ENCODE measurements around the gene ST3GAL5.

The ST3GAL5 gene

DNA sequence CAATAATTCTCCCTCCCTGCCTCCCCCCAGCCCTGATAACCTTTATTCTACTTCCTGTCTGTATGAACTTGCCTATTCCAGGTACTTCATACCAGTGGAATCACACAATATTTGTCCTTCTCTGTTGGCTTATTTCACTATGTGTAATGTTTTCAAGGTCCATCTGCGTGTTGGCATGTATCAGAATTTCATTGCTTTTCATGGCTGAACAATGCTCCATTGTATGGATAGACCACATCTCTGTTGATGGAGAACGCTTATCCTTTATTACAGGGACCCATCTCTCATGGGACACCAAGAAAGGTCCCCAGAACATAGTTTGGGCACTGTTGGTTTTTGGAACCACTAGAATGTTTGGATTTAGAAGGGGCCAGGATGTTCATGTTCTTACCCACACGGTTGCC is 94.8 kb downstream of the ST3GAL5 start:
- Histone ChIP-seq H3K27ac (ENCODE audit: low read length) (no peak overlapping the region), H3K27me3 (ENCODE audit: control insufficient read depth in 1 of 2, insufficient read depth in 2 of 2, low read length in 2 of 2) (no peaks in the 10 kb centered on the region), H3K4me1 (ENCODE audit: control insufficient read depth, insufficient read depth, low read length) (peaks cover 53% of the 10 kb centered on the region), H3K4me3 (ENCODE audit: low read length in 2 of 2) (no peak overlapping the region), H3K9me3 (ENCODE audit: control insufficient read depth in 2 of 2, low read length in 2 of 2) (no peaks in the 10 kb centered on the region), H3K36me3 (ENCODE audit: control insufficient read depth in 2 of 2, insufficient read depth in 2 of 2, low read length in 2 of 2) (no peaks in the 10 kb centered on the region), H3K9ac (ENCODE audit: low read length in 2 of 2) (no peak overlapping the region)

DNA sequence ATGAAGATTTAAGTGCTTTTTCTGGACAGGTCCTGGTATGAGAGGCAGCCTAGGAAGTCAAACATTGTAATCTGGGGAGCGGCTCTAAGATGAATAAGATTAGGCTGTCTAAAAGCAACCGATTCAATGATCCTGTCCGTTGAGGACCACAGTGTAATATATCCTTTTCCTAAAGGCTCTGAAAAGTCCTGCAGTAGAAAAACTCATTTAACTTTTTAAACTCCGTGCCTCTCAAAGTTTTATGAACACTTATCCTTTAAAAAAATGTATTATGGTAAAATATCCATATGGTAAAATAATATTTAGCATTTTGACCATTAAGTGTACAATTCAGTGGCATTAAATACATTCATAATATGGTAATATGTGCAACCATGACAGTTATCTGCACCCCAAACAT is 95.2 kb downstream of the ST3GAL5 start:
- H3K36me3 ChIP-seq (ENCODE audit: control insufficient read depth in 2 of 2, insufficient read depth in 2 of 2, low read length in 2 of 2): no peaks in the 10 kb centered on the region
- no peaks in the 10 kb centered on the region for H3K9me3 ChIP-seq (ENCODE audit: control insufficient read depth in 2 of 2, low read length in 2 of 2)
- no peak overlapping the region for H3K27ac ChIP-seq (ENCODE audit: low read length)
- H3K4me3 ChIP-seq (ENCODE audit: low read length in 2 of 2): no peak overlapping the region
- no peaks in the 10 kb centered on the region for H3K27me3 ChIP-seq (ENCODE audit: control insufficient read depth in 1 of 2, insufficient read depth in 2 of 2, low read length in 2 of 2)
- H3K4me1 ChIP-seq (ENCODE audit: control insufficient read depth, insufficient read depth, low read length): peaks cover 53% of the 10 kb centered on the region
- no peak overlapping the region for H3K9ac ChIP-seq (ENCODE audit: low read length in 2 of 2)

DNA sequence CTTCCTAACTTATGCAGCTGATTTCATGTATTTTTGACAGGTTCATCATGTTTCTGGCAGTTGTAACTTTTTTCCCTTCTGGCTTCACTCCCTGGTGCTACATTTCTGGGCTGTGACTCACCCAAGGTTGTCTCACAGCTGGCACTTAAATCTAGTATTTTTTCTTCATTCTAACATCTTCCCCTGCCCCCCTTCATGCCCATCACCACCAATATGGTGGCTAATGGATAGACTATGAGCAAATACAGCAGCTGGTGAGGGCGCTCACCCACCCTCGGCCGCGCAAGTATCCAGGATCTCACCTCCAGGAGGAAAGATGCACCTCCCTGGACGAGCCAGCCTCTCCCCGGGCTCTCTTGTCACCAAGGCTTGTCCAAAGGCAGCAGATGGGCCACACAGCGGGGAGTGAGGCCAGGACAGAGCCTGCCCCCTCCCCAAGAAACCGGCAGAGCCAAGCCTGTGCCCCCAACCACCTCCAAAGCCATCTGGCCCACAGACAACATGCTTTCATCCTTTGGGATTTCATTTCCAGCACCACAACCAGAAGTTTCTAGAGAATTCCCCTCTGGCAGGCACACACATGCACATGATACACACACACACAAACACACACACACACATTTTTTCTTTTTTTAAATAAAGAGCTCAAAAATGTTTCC is 95.9 kb downstream of the ST3GAL5 start:
- H3K9ac ChIP-seq (ENCODE audit: low read length in 2 of 2): no peak overlapping the region

DNA sequence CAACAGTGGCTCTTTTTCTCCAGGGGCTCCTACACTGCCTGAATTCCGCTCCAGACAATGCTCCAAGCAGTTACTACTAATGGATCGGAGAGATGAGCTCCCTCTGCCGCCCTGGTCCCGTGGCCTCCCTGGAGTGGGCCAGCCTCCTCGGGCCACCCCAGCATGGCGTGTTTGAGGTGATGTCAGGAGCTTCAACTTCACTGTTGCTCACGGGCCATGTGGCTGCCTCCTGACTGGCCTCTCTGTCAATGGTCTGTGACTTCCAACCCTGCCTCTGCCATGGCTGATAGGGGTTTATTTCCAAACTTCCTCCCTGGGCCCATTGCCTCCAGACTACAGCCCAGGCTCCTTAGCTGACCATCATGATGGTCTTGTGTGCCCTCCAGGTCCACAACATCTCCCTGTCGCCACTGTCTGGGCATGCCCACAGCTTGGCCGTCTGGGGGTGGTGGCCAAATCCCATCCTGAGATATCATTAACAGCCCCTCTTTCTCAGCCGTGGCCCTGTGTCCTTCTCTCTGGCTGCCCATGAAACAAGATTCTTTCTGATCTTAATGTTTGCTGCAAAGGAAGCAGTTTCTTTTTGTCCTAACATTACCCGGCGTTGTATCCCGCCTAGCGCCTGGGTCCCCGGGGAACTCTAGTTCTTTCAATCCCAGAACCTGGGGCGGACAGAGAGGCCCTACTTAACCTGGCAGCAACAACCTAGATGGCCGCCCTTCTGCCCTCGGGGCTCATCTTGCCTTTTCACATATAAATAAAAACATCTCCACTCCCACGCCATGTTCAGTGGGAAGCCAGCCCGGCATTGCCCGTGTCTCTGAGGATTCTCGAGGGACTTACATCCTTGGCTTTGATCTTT is 96.9 kb downstream of the ST3GAL5 start:
- Histone ChIP-seq H3K27ac (ENCODE audit: low read length) (peak overlapping the region; percentile 18), H3K27me3 (ENCODE audit: control insufficient read depth in 1 of 2, insufficient read depth in 2 of 2, low read length in 2 of 2) (no peaks in the 10 kb centered on the region), H3K4me3 (ENCODE audit: low read length in 2 of 2) (no peak overlapping the region), H3K9me3 (ENCODE audit: control insufficient read depth in 2 of 2, low read length in 2 of 2) (no peaks in the 10 kb centered on the region), H3K36me3 (ENCODE audit: control insufficient read depth in 2 of 2, insufficient read depth in 2 of 2, low read length in 2 of 2) (peaks cover 3% of the 10 kb centered on the region in 2 donors), H3K9ac (ENCODE audit: low read length in 2 of 2) (no peak overlapping the region), H3K4me1 (ENCODE audit: control insufficient read depth, insufficient read depth, low read length) (peaks cover 57% of the 10 kb centered on the region)

More for the DNA sequence above, 95.9 kb downstream of the ST3GAL5 start:
- no peaks in the 10 kb centered on the region for H3K27me3 ChIP-seq (ENCODE audit: control insufficient read depth in 1 of 2, insufficient read depth in 2 of 2, low read length in 2 of 2)
- H3K36me3 ChIP-seq (ENCODE audit: control insufficient read depth in 2 of 2, insufficient read depth in 2 of 2, low read length in 2 of 2): peaks cover 2% of the 10 kb centered on the region in 2 donors
- no peak overlapping the region for H3K27ac ChIP-seq (ENCODE audit: low read length)
- H3K9me3 ChIP-seq (ENCODE audit: control insufficient read depth in 2 of 2, low read length in 2 of 2): no peaks in the 10 kb centered on the region
- H3K4me3 ChIP-seq (ENCODE audit: low read length in 2 of 2): peak overlapping the region in 1 of 2 donors; percentile 22
- peaks cover 56% of the 10 kb centered on the region for H3K4me1 ChIP-seq (ENCODE audit: control insufficient read depth, insufficient read depth, low read length)

DNA sequence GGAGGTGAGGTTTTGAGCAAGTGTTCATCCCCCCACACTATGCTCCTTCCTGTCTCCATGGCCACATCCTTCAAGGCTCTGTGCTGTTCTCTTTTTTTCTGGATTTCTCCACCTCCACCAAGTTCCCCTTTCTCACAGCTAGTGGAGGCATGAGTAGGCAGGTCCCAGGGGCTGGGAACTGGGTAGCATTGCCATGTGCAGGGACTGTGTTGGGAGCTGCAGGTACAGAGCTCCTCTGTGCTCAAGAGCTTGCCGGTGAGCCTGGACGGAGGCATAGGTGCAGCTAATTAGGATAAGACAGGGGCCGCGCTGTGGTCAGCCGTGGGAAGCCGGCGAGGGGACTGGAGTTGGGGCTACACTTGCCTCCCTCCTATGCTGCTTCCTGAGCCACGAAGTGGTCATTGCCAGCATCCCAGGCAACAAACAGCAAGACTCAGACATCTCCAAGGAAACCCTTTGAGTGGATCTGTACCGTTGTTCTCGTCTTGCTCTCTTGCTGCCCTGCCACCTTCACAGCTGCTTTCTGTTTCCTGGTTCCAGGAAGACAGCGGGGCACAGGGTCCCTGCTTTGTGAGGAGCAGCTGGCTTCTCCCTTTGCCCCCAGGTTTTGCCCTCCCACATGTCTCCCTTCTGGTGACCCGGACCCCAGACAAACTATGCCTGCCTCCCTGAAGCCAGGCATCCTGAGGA is 98.1 kb downstream of the ST3GAL5 start:
- Histone ChIP-seq H3K4me1 (ENCODE audit: control insufficient read depth, insufficient read depth, low read length) (peaks cover 57% of the 10 kb centered on the region), H3K9me3 (ENCODE audit: control insufficient read depth in 2 of 2, low read length in 2 of 2) (no peaks in the 10 kb centered on the region), H3K27me3 (ENCODE audit: control insufficient read depth in 1 of 2, insufficient read depth in 2 of 2, low read length in 2 of 2) (no peaks in the 10 kb centered on the region), H3K4me3 (ENCODE audit: low read length in 2 of 2) (no peak overlapping the region), H3K9ac (ENCODE audit: low read length in 2 of 2) (no peak overlapping the region), H3K27ac (ENCODE audit: low read length) (no peak overlapping the region), H3K36me3 (ENCODE audit: control insufficient read depth in 2 of 2, insufficient read depth in 2 of 2, low read length in 2 of 2) (peaks cover 3% of the 10 kb centered on the region in 2 donors)

DNA sequence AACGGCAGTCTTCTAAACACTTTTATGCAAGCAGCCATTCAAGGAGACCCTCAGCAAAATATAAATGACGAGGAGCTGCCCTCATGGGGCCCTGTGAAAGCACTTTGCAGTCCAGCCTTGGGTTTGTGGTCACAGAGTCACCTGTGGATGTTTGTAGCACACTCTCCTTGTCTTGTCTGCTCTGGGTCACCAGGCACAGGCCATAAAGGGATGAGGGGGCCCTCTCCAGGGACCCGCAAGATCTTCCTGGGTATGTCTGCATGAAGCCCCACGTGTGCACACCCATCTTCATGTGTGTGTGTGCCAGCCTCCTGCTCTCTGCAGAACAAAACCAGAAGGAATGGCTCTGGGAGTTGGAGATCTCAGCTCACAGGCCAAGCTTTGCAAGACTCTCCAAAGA is 98.8 kb downstream of the ST3GAL5 start:
- H3K27ac ChIP-seq (ENCODE audit: low read length): no peak overlapping the region

DNA sequence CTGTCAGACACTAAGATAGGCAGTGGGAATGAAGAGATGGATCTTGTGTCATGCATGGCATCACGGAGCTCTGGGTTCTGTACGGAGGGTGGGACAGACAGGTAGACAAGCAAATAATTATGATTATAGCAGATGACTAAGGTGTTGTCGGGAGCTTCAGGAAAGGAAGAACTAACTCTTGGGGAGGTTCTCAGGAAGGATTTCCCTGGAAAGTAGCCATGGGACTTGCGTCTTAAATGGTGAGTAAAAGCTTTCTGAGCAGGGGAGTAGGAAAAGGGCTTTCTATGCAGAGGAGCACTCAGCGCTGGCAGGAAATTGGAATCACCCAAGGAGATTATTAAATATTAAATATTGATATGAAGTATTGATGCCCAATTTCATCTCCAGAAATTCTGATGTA is 99.5 kb downstream of the ST3GAL5 start:
- H3K4me3 ChIP-seq (ENCODE audit: low read length in 2 of 2): no peak overlapping the region
- H3K36me3 ChIP-seq (ENCODE audit: control insufficient read depth in 2 of 2, insufficient read depth in 2 of 2, low read length in 2 of 2): peaks cover 3% of the 10 kb centered on the region in 2 donors
- H3K27ac ChIP-seq (ENCODE audit: low read length): no peak overlapping the region
- no peak overlapping the region for H3K9ac ChIP-seq (ENCODE audit: low read length in 2 of 2)
- no peaks in the 10 kb centered on the region for H3K27me3 ChIP-seq (ENCODE audit: control insufficient read depth in 1 of 2, insufficient read depth in 2 of 2, low read length in 2 of 2)
- peaks cover 59% of the 10 kb centered on the region for H3K4me1 ChIP-seq (ENCODE audit: control insufficient read depth, insufficient read depth, low read length)
- no peaks in the 10 kb centered on the region for H3K9me3 ChIP-seq (ENCODE audit: control insufficient read depth in 2 of 2, low read length in 2 of 2)

More for the DNA sequence above, 98.8 kb downstream of the ST3GAL5 start:
- Histone ChIP-seq H3K9ac (ENCODE audit: low read length in 2 of 2) (no peak overlapping the region), H3K27me3 (ENCODE audit: control insufficient read depth in 1 of 2, insufficient read depth in 2 of 2, low read length in 2 of 2) (no peaks in the 10 kb centered on the region), H3K36me3 (ENCODE audit: control insufficient read depth in 2 of 2, insufficient read depth in 2 of 2, low read length in 2 of 2) (peaks cover 3% of the 10 kb centered on the region in 2 donors), H3K4me1 (ENCODE audit: control insufficient read depth, insufficient read depth, low read length) (peaks cover 58% of the 10 kb centered on the region), H3K9me3 (ENCODE audit: control insufficient read depth in 2 of 2, low read length in 2 of 2) (no peaks in the 10 kb centered on the region), H3K4me3 (ENCODE audit: low read length in 2 of 2) (no peak overlapping the region)

DNA sequence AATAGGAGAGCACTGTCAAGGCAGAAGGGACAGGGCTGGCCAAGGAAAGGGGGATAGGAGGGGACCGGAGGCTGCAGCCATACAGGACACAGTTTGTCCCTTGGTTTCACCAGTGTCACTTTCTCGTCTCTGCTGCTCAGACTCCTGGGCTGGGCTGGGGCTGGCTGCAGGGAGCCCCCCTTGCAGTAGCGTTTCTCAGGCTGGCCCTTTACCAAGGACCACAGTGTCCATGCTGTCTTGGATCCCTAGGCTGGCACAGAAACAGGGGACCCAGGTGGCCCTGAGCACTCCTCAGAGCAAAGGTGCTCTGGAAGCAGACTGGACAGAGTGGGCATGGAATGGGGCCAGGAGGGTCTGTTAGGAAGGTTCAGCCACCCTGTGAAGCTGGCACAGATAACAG is 100.2 kb downstream of the ST3GAL5 start:
- Histone ChIP-seq H3K9ac (ENCODE audit: low read length in 2 of 2) (no peak overlapping the region), H3K27ac (ENCODE audit: low read length) (no peak overlapping the region), H3K27me3 (ENCODE audit: control insufficient read depth in 1 of 2, insufficient read depth in 2 of 2, low read length in 2 of 2) (no peaks in the 10 kb centered on the region), H3K4me1 (ENCODE audit: control insufficient read depth, insufficient read depth, low read length) (peaks cover 57% of the 10 kb centered on the region), H3K9me3 (ENCODE audit: control insufficient read depth in 2 of 2, low read length in 2 of 2) (no peaks in the 10 kb centered on the region), H3K4me3 (ENCODE audit: low read length in 2 of 2) (no peak overlapping the region), H3K36me3 (ENCODE audit: control insufficient read depth in 2 of 2, insufficient read depth in 2 of 2, low read length in 2 of 2) (peaks cover 3% of the 10 kb centered on the region in 2 donors)

DNA sequence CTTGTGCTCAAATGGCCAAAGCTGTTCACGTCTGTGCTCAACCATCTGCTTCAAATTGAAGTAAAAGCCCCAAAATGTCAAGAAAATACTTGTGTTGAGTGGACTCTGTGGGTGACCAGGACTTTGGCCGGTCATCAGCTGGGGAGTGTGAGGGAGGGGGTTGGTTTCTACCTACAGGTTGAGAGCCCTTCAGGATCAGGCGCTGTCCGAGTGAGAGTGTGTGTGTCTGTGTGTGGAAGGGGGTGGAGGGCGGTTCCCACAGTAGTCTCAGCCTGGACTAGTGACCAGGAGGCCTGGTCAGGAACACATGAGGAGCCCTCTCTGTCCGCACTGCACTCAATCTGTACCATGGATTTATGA is 100.8 kb downstream of the ST3GAL5 start:
- H3K27ac ChIP-seq (ENCODE audit: low read length): no peak overlapping the region
- no peaks in the 10 kb centered on the region for H3K9me3 ChIP-seq (ENCODE audit: control insufficient read depth in 2 of 2, low read length in 2 of 2)
- no peaks in the 10 kb centered on the region for H3K27me3 ChIP-seq (ENCODE audit: control insufficient read depth in 1 of 2, insufficient read depth in 2 of 2, low read length in 2 of 2)
- H3K36me3 ChIP-seq (ENCODE audit: control insufficient read depth in 2 of 2, insufficient read depth in 2 of 2, low read length in 2 of 2): peaks cover 3% of the 10 kb centered on the region in 2 donors
- no peak overlapping the region for H3K9ac ChIP-seq (ENCODE audit: low read length in 2 of 2)
- no peak overlapping the region for H3K4me3 ChIP-seq (ENCODE audit: low read length in 2 of 2)
- peaks cover 52% of the 10 kb centered on the region for H3K4me1 ChIP-seq (ENCODE audit: control insufficient read depth, insufficient read depth, low read length)

DNA sequence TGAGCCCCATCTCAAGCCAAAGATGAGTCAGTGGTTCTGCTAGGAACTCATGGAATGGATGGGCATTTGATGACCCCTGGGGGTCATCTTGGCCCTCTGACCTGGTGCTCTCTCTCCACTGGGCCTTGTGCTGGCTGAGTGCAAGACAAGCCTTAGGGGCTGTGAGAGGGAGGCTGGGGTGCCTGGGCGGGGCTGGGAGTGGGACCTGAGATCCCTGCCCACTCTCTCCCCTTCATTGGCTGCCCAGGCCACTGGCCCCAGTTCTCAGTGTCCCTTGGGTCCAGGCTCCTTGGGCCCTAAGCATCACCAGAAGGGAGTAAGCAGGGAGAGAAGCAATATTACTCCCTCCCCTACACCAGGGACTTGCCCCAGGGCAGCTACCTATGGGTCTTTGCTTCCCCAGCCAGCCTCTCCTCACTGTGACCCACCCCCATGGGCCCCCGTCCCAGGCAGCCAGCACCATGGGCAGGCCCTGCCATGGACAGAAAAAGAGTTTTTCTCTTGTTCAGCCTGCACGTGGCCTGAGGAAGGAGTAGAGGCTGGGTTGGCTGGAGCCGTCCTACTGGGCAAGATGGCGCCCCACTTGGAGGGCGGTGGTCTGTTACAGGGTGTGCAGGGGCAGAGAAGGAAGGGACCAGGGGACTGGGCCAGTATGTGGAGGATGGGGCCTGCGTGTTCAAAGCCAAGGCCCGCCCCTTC is 101.4 kb downstream of the ST3GAL5 start:
- H3K4me3 ChIP-seq (ENCODE audit: low read length in 2 of 2): no peak overlapping the region
- H3K4me1 ChIP-seq (ENCODE audit: control insufficient read depth, insufficient read depth, low read length): peaks cover 47% of the 10 kb centered on the region
- peaks cover 3% of the 10 kb centered on the region in 2 donors for H3K36me3 ChIP-seq (ENCODE audit: control insufficient read depth in 2 of 2, insufficient read depth in 2 of 2, low read length in 2 of 2)
- no peaks in the 10 kb centered on the region for H3K9me3 ChIP-seq (ENCODE audit: control insufficient read depth in 2 of 2, low read length in 2 of 2)
- H3K27me3 ChIP-seq (ENCODE audit: control insufficient read depth in 1 of 2, insufficient read depth in 2 of 2, low read length in 2 of 2): no peaks in the 10 kb centered on the region
- peak overlapping the region; percentile 82 for H3K27ac ChIP-seq (ENCODE audit: low read length)
- no peak overlapping the region for H3K9ac ChIP-seq (ENCODE audit: low read length in 2 of 2)

All from stomach smooth muscle (tissue), 2 donors.